ENCODE data around the gene BCS1L.
"Not testable (repeated sequence)": the region's sequence is repeated elsewhere in the genome, so short reads cannot be mapped to it uniquely, and the experiment has no call there.

Gene BCS1L

DNA sequence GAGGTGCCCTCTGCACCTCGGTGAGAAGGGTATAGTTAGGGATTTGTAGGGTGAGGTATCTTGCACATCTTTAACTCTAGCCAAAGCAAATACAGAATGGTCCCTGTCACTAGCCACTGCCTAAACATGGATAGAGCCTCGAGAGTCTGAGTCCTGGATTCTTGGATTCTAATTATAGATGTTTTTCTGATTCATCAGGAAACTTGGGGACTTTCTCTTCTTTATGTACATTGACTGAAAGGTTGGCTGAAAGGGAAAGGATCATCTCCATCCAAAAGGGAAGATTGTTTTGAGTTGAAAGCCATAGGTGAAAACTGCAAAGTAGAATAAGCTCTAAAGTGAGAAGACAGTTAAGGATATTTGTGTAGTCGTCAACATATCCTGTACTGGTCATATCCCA, 20.6 kb downstream of the BCS1L start:
- Histone ChIP-seq H3K14ac (ENCODE audit: low read length) (no peak overlapping the region), H4K8ac (ENCODE audit: low read depth, low read length) (no peak overlapping the region), H2BK12ac (ENCODE audit: low read length) (no peak overlapping the region), H4K91ac (ENCODE audit: low read depth, low read length) (no peak overlapping the region), H3K36me3 (ENCODE audit: control insufficient read depth in 1 of 2, insufficient read depth in 2 of 2, low read length in 2 of 2) (peaks cover 9 to 15% of the 10 kb centered on the region in 2 experiments), H3K27ac (ENCODE audit: low read depth, low read length) (no peak overlapping the region), H3K18ac (ENCODE audit: low read length) (no peak overlapping the region), H2AK5ac (ENCODE audit: low read length) (no peak overlapping the region), H3K4me2 (ENCODE audit: low read length) (no peak overlapping the region), H3K79me2 (ENCODE audit: control insufficient read depth, insufficient read depth, low read length, poor library complexity) (no peaks in the 10 kb centered on the region), H3K23ac (ENCODE audit: low read length) (no peak overlapping the region), H3K4ac (ENCODE audit: low read depth, low read length) (no peak overlapping the region), H3K4me3 (ENCODE audit: low read depth, low read length) (no peak overlapping the region), H3K4me1 (ENCODE audit: control insufficient read depth in 1 of 2, insufficient read depth in 2 of 2, low read length in 2 of 2) (no peaks in the 10 kb centered on the region), H2BK120ac (ENCODE audit: insufficient read depth, low read length, poor library complexity) (no peak overlapping the region), H3K79me1 (ENCODE audit: low read length) (no peaks in the 10 kb centered on the region), H3K9me3 (ENCODE audit: insufficient read depth, low read depth, low read length) (no peaks in the 10 kb centered on the region), H3K27me3 (ENCODE audit: insufficient read depth, low read length) (no peaks in the 10 kb centered on the region), H2AFZ (ENCODE audit: insufficient read depth, low read length, poor library complexity) (no peak overlapping the region), H3K9ac (ENCODE audit: low read length) (no peak overlapping the region), H4K12ac (ENCODE audit: low read depth, low read length) (no peak overlapping the region), H2BK5ac (ENCODE audit: low read depth, low read length, poor library complexity) (no peak overlapping the region)
- no peak for DNase-seq
- WGBS (ENCODE audit: extremely low coverage, insufficient coverage, insufficient read length) = no CpG with 5 or more reads among the region's 3 CpGs

DNA sequence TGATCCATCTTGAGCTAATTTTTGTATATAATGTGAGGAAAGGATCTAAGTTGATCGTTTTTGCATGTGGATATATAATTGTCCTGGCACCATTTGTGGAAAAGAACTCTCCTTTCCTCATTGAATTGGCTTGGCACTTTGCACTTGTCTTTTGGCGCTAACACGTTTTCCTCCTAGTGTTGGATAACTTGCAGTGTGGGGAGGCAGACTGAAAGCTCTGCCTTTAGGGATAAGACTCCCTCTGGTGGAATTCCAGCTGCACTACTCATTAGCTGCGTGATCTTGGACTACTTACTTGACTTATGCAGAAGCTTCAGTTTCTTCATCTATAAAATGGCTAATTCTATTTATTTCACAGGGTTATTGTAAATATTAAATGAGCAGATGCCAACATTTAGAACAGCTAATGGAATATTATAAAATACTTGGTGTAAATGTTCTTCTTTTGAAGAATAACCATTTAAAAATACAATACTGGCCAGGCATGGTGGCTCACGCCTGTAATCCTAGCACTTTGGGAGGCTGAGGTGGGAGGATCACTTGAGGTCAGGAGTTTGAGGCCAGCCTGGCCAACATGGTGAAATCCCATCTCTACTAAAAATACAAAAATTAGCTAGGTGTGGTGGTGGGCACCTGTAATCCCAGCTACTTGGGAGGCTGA, 28.0 kb downstream of the BCS1L start:
- not testable (repeated sequence) for H2AFZ ChIP-seq (ENCODE audit: insufficient read depth, low read length, poor library complexity); H3K9me3 ChIP-seq (ENCODE audit: insufficient read depth, low read depth, low read length); H3K18ac ChIP-seq (ENCODE audit: low read length); H3K4me2 ChIP-seq (ENCODE audit: low read length); H4K12ac ChIP-seq (ENCODE audit: low read depth, low read length); H2BK120ac ChIP-seq (ENCODE audit: insufficient read depth, low read length, poor library complexity); H3K9ac ChIP-seq (ENCODE audit: low read length); H2AK5ac ChIP-seq (ENCODE audit: low read length); H2BK12ac ChIP-seq (ENCODE audit: low read length); H3K23ac ChIP-seq (ENCODE audit: low read length); H4K91ac ChIP-seq (ENCODE audit: low read depth, low read length); H3K4ac ChIP-seq (ENCODE audit: low read depth, low read length); H3K4me1 ChIP-seq (ENCODE audit: control insufficient read depth in 1 of 2, insufficient read depth in 2 of 2, low read length in 2 of 2); H3K4me3 ChIP-seq (ENCODE audit: low read depth, low read length); H3K27me3 ChIP-seq (ENCODE audit: insufficient read depth, low read length); H3K27ac ChIP-seq (ENCODE audit: low read depth, low read length); H4K8ac ChIP-seq (ENCODE audit: low read depth, low read length); H2BK5ac ChIP-seq (ENCODE audit: low read depth, low read length, poor library complexity); H3K79me1 ChIP-seq (ENCODE audit: low read length); H3K14ac ChIP-seq (ENCODE audit: low read length); H3K79me2 ChIP-seq (ENCODE audit: control insufficient read depth, insufficient read depth, low read length, poor library complexity)
- WGBS (ENCODE audit: extremely low coverage, insufficient coverage, insufficient read length) = no CpG with 5 or more reads among the region's 5 CpGs
- peak; percentile 62 to 86 for DNase-seq
- H3K36me3 ChIP-seq (ENCODE audit: control insufficient read depth in 1 of 2, insufficient read depth in 2 of 2, low read length in 2 of 2) = peaks cover 7 to 11% of the 10 kb centered on the region in 2 experiments

DNA sequence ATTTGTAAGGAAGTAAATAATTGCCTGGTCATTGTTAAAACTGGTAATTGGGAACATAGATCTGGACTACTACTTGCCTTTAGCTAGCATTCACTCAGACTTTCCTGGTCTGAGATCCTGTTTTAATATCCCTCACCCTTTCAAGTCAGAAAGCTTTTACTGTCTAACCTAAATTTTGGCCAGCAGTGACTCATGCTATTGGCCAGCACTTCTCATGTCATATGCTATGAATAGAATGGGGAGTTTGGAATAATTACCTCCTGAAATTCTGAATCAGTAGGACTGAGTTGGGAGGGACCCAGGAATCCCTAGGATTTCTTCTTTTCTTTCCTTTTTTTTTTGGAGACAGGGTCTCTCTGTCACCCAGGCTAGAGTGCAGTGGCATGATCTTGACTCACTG, 31.8 kb downstream of the BCS1L start:
- no peak overlapping the region for H4K8ac ChIP-seq (ENCODE audit: low read depth, low read length)

DNA sequence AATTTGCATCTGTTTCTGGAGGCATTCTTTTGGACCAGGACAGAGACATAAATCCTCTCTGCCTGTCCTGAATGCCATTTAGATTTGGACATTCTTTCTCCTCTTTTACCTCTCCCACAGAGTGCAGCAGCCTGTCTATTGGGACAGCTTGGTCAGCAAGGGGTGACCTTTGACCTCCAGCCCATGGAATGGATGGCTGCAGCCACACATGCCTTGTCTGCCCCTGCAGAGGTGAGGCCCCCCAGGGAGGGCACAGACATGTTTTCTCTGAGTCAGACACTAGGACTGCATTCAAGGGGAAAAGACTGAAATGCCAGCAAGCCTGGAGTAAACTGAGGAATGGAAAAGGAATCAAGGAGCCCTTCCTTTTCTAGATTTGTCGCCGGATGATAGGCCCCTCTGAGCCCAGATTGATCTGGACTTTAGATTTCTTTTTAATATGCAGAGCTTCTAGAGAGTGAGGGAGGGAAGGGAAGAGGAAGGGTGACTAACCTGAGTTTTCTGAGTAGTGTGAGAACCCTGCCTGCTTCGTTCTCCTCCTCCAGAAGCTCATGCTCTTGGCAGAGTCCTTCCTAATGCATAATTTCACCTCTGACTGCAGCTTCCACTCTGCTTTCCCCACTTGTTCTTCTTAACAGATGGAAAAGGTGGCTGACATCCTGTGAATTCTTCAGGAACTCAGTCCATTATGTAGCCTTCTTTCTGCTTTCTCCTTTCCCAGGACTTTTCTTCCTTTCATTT, 35.1 kb downstream of the BCS1L start:
- Histone ChIP-seq H3K36me3 (ENCODE audit: control insufficient read depth in 1 of 2, insufficient read depth in 2 of 2, low read length in 2 of 2) (peaks cover 12 to 25% of the 10 kb centered on the region in 2 experiments), H3K23ac (ENCODE audit: low read length) (no peak overlapping the region), H4K91ac (ENCODE audit: low read depth, low read length) (peak overlapping the region; percentile 55), H3K18ac (ENCODE audit: low read length) (no peak overlapping the region), H3K9ac (ENCODE audit: low read length) (no peak overlapping the region), H3K79me2 (ENCODE audit: control insufficient read depth, insufficient read depth, low read length, poor library complexity) (no peaks in the 10 kb centered on the region), H3K27ac (ENCODE audit: low read depth, low read length) (peak overlapping the region; percentile 88), H3K4ac (ENCODE audit: low read depth, low read length) (no peak overlapping the region), H3K9me3 (ENCODE audit: insufficient read depth, low read depth, low read length) (no peaks in the 10 kb centered on the region), H3K79me1 (ENCODE audit: low read length) (peaks cover 13% of the 10 kb centered on the region), H2AFZ (ENCODE audit: insufficient read depth, low read length, poor library complexity) (no peak overlapping the region), H3K14ac (ENCODE audit: low read length) (no peak overlapping the region), H3K4me2 (ENCODE audit: low read length) (no peak overlapping the region), H2BK120ac (ENCODE audit: insufficient read depth, low read length, poor library complexity) (peak overlapping the region; percentile 67), H4K12ac (ENCODE audit: low read depth, low read length) (no peak overlapping the region), H2BK12ac (ENCODE audit: low read length) (no peak overlapping the region), H3K27me3 (ENCODE audit: insufficient read depth, low read length) (no peaks in the 10 kb centered on the region), H4K8ac (ENCODE audit: low read depth, low read length) (peak overlapping the region; percentile 47), H2AK5ac (ENCODE audit: low read length) (no peak overlapping the region), H3K4me1 (ENCODE audit: control insufficient read depth in 1 of 2, insufficient read depth in 2 of 2, low read length in 2 of 2) (peaks cover 26% of the 10 kb centered on the region in 2 experiments), H2BK5ac (ENCODE audit: low read depth, low read length, poor library complexity) (peak overlapping the region; percentile 42), H3K4me3 (ENCODE audit: low read depth, low read length) (no peak overlapping the region)
- WGBS (ENCODE audit: extremely low coverage, insufficient coverage, insufficient read length) = no CpG with 5 or more reads among the region's 3 CpGs
- DNase-seq = no peak

More for the DNA sequence above, 31.8 kb downstream of the BCS1L start:
- H3K79me1 ChIP-seq (ENCODE audit: low read length) = peaks cover 11% of the 10 kb centered on the region
- peaks cover 20 to 22% of the 10 kb centered on the region in 2 experiments for H3K4me1 ChIP-seq (ENCODE audit: control insufficient read depth in 1 of 2, insufficient read depth in 2 of 2, low read length in 2 of 2)
- no peak overlapping the region for H3K4ac ChIP-seq (ENCODE audit: low read depth, low read length)
- no peak overlapping the region for H3K23ac ChIP-seq (ENCODE audit: low read length)
- no peak overlapping the region for H2BK12ac ChIP-seq (ENCODE audit: low read length)
- H2BK120ac ChIP-seq (ENCODE audit: insufficient read depth, low read length, poor library complexity) = no peak overlapping the region
- H3K14ac ChIP-seq (ENCODE audit: low read length) = no peak overlapping the region
- H4K91ac ChIP-seq (ENCODE audit: low read depth, low read length) = no peak overlapping the region
- no peak overlapping the region for H2BK5ac ChIP-seq (ENCODE audit: low read depth, low read length, poor library complexity)
- H3K9ac ChIP-seq (ENCODE audit: low read length) = no peak overlapping the region
- H3K4me2 ChIP-seq (ENCODE audit: low read length) = no peak overlapping the region
- H2AFZ ChIP-seq (ENCODE audit: insufficient read depth, low read length, poor library complexity) = no peak overlapping the region
- H3K27me3 ChIP-seq (ENCODE audit: insufficient read depth, low read length) = no peaks in the 10 kb centered on the region
- no peak overlapping the region for H4K12ac ChIP-seq (ENCODE audit: low read depth, low read length)
- no peak overlapping the region for H3K27ac ChIP-seq (ENCODE audit: low read depth, low read length)
- H3K4me3 ChIP-seq (ENCODE audit: low read depth, low read length) = no peak overlapping the region
- H3K18ac ChIP-seq (ENCODE audit: low read length) = no peak overlapping the region
- no peaks in the 10 kb centered on the region for H3K79me2 ChIP-seq (ENCODE audit: control insufficient read depth, insufficient read depth, low read length, poor library complexity)
- H2AK5ac ChIP-seq (ENCODE audit: low read length) = no peak overlapping the region
- no peaks in the 10 kb centered on the region for H3K9me3 ChIP-seq (ENCODE audit: insufficient read depth, low read depth, low read length)
- peaks cover 6 to 15% of the 10 kb centered on the region in 2 experiments for H3K36me3 ChIP-seq (ENCODE audit: control insufficient read depth in 1 of 2, insufficient read depth in 2 of 2, low read length in 2 of 2)
- no peak for DNase-seq

All from trophoblast cell (in vitro differentiated cells and primary cell).